Astrocyte of the spinal cord (primary cell): ENCODE data around the gene ERP29.

ENCODE experiments used
- DNase-seq: peaks from one replicate; pipeline ENCODE4 v3.0.0; 2011; ENCODE audit warnings: low read depth, low spot score
- H3K4me3 ChIP-seq: 2 replicates; pipeline ENCODE4 v1.5.1; 2011; ENCODE audit warnings: low read depth, mild to moderate bottlenecking, low read length, moderate library complexity
- in situ Hi-C: cut with HindIII; loops from 2 replicates; pipeline ENCODE4 v1.10.0; 2017; ENCODE audit warnings: low sequenced_read_pairs
- TF ChIP-seq, protein P1 (sequence below): IDR thresholded peaks from 2 replicates; pipeline ENCODE4 v1.5.1; 2012; ENCODE audit warnings: low read depth, mild to moderate bottlenecking, low read length, inconsistent platforms

The ERP29 gene

DNA sequence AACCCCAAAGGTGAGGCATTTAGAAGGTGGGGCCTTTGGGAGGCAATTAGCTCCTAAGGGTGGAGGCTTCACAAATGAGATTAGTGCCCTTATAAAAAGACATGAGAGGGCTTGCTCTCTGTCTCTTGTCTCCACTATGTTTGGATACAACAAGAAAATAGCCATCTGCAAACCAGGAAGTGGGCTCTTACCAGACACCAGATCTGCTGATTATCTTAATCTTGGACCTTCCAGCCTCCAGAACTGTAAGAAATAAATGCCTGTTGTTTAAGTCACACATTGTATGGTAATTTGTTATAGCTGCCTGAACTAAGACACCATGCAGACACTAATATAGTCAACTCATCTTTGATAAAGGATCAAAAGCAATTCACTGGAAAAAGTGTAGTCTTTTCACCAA lies 34.7 kb upstream of the ERP29 start:
- in situ Hi-C loops: no loop called here
- TF ChIP-seq, protein P1, sequence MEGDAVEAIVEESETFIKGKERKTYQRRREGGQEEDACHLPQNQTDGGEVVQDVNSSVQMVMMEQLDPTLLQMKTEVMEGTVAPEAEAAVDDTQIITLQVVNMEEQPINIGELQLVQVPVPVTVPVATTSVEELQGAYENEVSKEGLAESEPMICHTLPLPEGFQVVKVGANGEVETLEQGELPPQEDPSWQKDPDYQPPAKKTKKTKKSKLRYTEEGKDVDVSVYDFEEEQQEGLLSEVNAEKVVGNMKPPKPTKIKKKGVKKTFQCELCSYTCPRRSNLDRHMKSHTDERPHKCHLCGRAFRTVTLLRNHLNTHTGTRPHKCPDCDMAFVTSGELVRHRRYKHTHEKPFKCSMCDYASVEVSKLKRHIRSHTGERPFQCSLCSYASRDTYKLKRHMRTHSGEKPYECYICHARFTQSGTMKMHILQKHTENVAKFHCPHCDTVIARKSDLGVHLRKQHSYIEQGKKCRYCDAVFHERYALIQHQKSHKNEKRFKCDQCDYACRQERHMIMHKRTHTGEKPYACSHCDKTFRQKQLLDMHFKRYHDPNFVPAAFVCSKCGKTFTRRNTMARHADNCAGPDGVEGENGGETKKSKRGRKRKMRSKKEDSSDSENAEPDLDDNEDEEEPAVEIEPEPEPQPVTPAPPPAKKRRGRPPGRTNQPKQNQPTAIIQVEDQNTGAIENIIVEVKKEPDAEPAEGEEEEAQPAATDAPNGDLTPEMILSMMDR: no peak
- no peak overlapping the region for H3K4me3 ChIP-seq
- DNase-seq: no peak

DNA sequence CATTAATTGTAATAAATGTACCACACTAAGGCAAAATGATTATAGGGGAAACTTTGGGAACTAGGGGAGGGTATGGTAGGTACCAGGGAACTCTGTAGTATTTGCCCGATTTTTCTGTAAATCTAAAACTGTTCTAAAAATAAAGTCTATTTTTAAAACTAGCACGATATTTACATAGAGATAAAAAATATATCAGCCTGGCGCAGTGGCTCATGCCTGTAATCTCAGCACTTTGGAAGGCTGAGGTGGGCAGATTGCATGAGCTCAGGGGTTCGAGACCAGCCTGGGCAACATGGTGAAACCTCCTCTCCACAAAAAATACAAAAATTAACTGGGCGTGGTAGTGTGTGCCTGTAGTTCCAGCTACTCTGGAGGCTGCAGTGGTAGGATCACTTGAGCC lies 32.6 kb upstream of the ERP29 start:
- TF ChIP-seq, protein P1: no peak
- in situ Hi-C loops: no loop called here
- no peak for DNase-seq
- no peak overlapping the region for H3K4me3 ChIP-seq

DNA sequence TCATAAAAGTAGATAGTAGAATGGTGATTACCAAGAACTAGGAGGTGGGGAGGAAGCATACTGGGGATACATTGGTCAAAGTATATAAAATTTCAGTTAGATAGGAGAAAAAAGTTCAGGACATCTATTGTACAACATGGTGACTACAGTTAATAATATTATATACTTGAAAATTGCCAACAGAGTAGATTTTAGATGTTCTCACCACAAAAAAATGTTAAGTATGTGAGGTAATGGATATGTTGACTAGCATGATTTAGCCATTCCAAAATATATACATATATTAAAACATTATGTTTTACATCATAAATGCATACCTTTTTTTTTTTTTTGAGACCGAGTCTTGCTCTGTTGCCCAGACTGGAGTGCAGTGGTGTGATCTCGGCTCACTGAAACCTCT lies 31.2 kb upstream of the ERP29 start:
- TF ChIP-seq, protein P1: no peak
- DNase-seq: peak; percentile 9
- in situ Hi-C loops: no loop called here
- H3K4me3 ChIP-seq: no peak overlapping the region

DNA sequence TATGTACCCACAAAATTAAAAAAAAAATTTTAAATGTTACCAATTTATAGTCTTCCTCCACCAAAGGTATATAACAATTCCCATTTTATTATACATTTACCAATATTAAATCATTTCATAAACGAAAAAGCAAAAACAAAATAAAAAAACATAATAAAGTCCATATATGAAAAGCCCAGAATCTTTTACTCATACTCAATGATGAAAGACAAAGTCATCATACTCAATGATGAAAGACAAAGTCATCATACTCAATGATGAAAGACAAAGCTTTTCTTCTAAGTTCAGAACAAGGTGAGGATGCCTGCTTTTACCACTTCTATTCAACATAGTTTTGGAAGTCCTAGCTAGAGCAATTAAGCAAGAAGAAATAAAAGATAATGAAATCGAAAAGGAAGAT lies 28.4 kb upstream of the ERP29 start:
- DNase-seq: no peak
- H3K4me3 ChIP-seq: no peak overlapping the region
- in situ Hi-C loops: no loop called here
- TF ChIP-seq, protein P1: no peak

DNA sequence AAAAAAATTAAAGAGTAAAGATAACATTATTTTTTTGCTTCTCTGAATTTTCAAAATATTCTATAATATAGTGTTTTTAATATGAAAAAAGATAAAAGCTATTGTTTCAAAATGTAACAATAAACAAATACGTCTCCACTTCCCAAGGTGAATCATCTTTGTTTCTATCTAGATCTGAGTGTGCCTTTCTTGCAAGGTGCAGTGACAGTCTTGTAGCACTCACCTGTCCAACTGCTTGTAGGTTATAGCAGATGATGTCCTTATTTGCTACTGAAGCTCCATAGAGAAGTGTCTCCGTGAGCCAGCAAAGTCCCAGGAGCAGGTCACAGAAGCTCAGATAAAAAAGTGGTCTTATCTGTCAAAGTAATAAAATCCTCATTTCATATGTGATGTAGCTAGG lies 21.7 kb upstream of the ERP29 start:
- TF ChIP-seq, protein P1: no peak
- no peak overlapping the region for H3K4me3 ChIP-seq
- DNase-seq: no peak
- in situ Hi-C loops: no loop called here

DNA sequence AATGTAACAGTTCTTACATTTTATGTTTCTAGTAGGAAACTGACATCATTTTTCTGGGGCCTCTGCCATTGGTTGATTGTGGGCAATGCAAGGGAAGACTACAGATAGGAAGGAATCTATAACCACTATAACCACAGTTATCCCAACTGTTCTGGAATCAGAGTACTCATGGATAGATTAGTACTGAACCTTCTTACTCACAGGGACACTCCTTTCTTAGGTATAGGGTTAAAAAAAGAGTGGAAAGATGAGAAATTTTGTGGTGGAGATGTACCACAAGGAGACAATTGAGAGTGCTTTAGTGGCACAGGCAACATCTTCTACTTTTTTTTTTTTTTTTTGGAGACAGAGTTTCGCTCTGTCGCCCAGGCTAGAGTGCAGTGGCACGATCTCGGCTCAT lies 21.3 kb upstream of the ERP29 start:
- peak; percentile 27 for DNase-seq
- in situ Hi-C loops: no loop called here

More for the DNA sequence above, 21.3 kb upstream of the ERP29 start:
- TF ChIP-seq, protein P1: no peak
- no peak overlapping the region for H3K4me3 ChIP-seq
